ENCODE data around the gene KCTD2. TPM values are rescaled to one million over a fixed set of nuclear protein-coding genes. Genes with fewer than 3 reads are reported as not detected.
"Not testable (repeated sequence)": the region's sequence is repeated elsewhere in the genome, so short reads cannot be mapped to it uniquely, and the experiment has no call there.

The KCTD2 gene
- total RNA-seq, 6 donors from 2014 or later = 17.8 to 26.1 (median 22.9) TPM

GRCh38 chr17:75068750-75069149 is 21.7 kb downstream of the KCTD2 start:
- peaks cover 0 to 16% (median 12%) of the 10 kb centered on the region in 4 donors for H3K36me3 ChIP-seq
- no peak for ATAC-seq (ENCODE audit: low FRiP score in 2 of 2)
- H3K27me3 ChIP-seq = no peaks in the 10 kb centered on the region
- no peaks in the 10 kb centered on the region for H3K9me3 ChIP-seq
- no peak for DNase-seq
- TF ChIP-seq POLR2A (IDR thresholded peaks at IDR 0.05) (no peak), EP300 (IDR thresholded peaks at IDR 0.05) (no peak), POLR2AphosphoS5 (IDR thresholded peaks at IDR 0.05) (no peak), CTCF (IDR thresholded peaks at IDR 0.05) (no peak)
- H3K4me3 ChIP-seq = no peak overlapping the region
- WGBS, 2 donors = 78 to 85% methylated on average over 8 of the region's 8 CpGs
- no peaks in the 10 kb centered on the region for H3K4me1 ChIP-seq
- no peak overlapping the region for H3K27ac ChIP-seq

- DNase-seq (no peak), ATAC-seq (ENCODE audit: low FRiP score in 2 of 2) (no peak)
- Histone ChIP-seq H3K4me3 (no peak overlapping the region), H3K36me3 (peaks cover 0 to 6% (median 2%) of the 10 kb centered on the region in 4 donors), H3K4me1 (no peaks in the 10 kb centered on the region), H3K27ac (no peak overlapping the region), H3K27me3 (no peaks in the 10 kb centered on the region), H3K9me3 (no peaks in the 10 kb centered on the region)
- WGBS, 2 donors = 83 to 100% methylated on average over 2 of the region's 2 CpGs
- peak in 5 of 6 experiments; percentile 13 to 42 (median 22) for TF ChIP-seq CTCF (IDR thresholded peaks at IDR 0.05)
- no peak for TF ChIP-seq POLR2AphosphoS5 (IDR thresholded peaks at IDR 0.05)
Measured at GRCh38 chr17:75069783-75070182, 22.8 kb downstream of the KCTD2 start.

GRCh38 chr17:75071478-75072271 is 24.6 kb downstream of the KCTD2 start:
- peak in 1 of 4 donors; percentile 15 for TF ChIP-seq EP300 (IDR thresholded peaks at IDR 0.05)
- not testable (repeated sequence) for H3K4me3 ChIP-seq; H3K27ac ChIP-seq; DNase-seq; H3K9me3 ChIP-seq; H3K36me3 ChIP-seq; ATAC-seq (ENCODE audit: low FRiP score in 2 of 2); H3K27me3 ChIP-seq
- 79 to 83% methylated on average over 8 of the region's 8 CpGs for WGBS, 2 donors
- peaks cover 0 to 10% (median under 1%) of the 10 kb centered on the region in 4 donors for H3K4me1 ChIP-seq

GRCh38 chr17:75072909-75073308 is 25.9 kb downstream of the KCTD2 start:
- ATAC-seq (ENCODE audit: low FRiP score in 2 of 2); H3K36me3 ChIP-seq; H3K27me3 ChIP-seq; H3K9me3 ChIP-seq; H3K4me3 ChIP-seq; H3K27ac ChIP-seq; DNase-seq: not testable (repeated sequence)
- peaks cover 11 to 23% (median 13%) of the 10 kb centered on the region in 4 donors for H3K4me1 ChIP-seq
- 95 to 100% methylated on average over 5 of the region's 5 CpGs for WGBS, 2 donors

GRCh38 chr17:75073618-75074047 is 26.6 kb downstream of the KCTD2 start:
- peaks cover 19 to 30% (median 20%) of the 10 kb centered on the region in 4 donors for H3K4me1 ChIP-seq
- H3K9me3 ChIP-seq = no peaks in the 10 kb centered on the region
- WGBS, 2 donors = 74 to 81% methylated on average over 5 of the region's 5 CpGs
- H3K27ac ChIP-seq = no peak overlapping the region
- TF ChIP-seq CTCF (IDR thresholded peaks at IDR 0.05) (no peak), POLR2AphosphoS5 (IDR thresholded peaks at IDR 0.05) (no peak), EP300 (IDR thresholded peaks at IDR 0.05) (no peak), POLR2A (IDR thresholded peaks at IDR 0.05) (no peak)
- no peak for DNase-seq
- no peak for ATAC-seq (ENCODE audit: low FRiP score in 2 of 2)
- no peaks in the 10 kb centered on the region for H3K36me3 ChIP-seq
- H3K4me3 ChIP-seq = no peak overlapping the region
- no peaks in the 10 kb centered on the region for H3K27me3 ChIP-seq

- 87 to 95% methylated on average over 8 to 14 of the region's 14 CpGs for WGBS, 2 donors
- no peak overlapping the region for H3K4me3 ChIP-seq
- H3K36me3 ChIP-seq = no peaks in the 10 kb centered on the region
- H3K27ac ChIP-seq = no peak overlapping the region
- ATAC-seq (ENCODE audit: low FRiP score in 2 of 2) = no peak
- no peaks in the 10 kb centered on the region for H3K27me3 ChIP-seq
- peaks cover 28 to 39% (median 29%) of the 10 kb centered on the region in 4 donors for H3K4me1 ChIP-seq
- H3K9me3 ChIP-seq = no peaks in the 10 kb centered on the region
- no peak for DNase-seq
- TF ChIP-seq EP300 (IDR thresholded peaks at IDR 0.05) = no peak
- TF ChIP-seq POLR2A (IDR thresholded peaks at IDR 0.05) = no peak
- TF ChIP-seq CTCF (IDR thresholded peaks at IDR 0.05) = no peak
- no peak for TF ChIP-seq POLR2AphosphoS5 (IDR thresholded peaks at IDR 0.05)
Measured at GRCh38 chr17:75074532-75074931, 27.5 kb downstream of the KCTD2 start.
